GM12873 (cell line): ENCODE measurements around the gene AGR2.

Source experiments
- CTCF ChIP-seq: IDR thresholded peaks from 2 replicates; pipeline ENCODE4 v1.5.1; 2012; ENCODE audit warnings: low read depth, mild to moderate bottlenecking, moderate library complexity, low read length, control low read depth; ENCODE audit not compliant: insufficient read depth; ENCODE audit errors: missing control alignments

AGR2 gene

GRCh38 chr7:16795624-16796023 is 9.2 kb downstream of the AGR2 start:
- TF ChIP-seq CTCF, result no peak

- TF ChIP-seq CTCF, result no peak
Measured at GRCh38 chr7:16794986-16795385, 9.8 kb downstream of the AGR2 start.

- no peak for TF ChIP-seq CTCF
Measured at GRCh38 chr7:16791905-16792698, 12.7 kb downstream of the AGR2 start.

- TF ChIP-seq CTCF, result no peak
Measured at GRCh38 chr7:16791071-16791470, 13.7 kb downstream of the AGR2 start.

GRCh38 chr7:16787127-16787526 is 17.7 kb downstream of the AGR2 start:
- TF ChIP-seq CTCF, result no peak

DNA sequence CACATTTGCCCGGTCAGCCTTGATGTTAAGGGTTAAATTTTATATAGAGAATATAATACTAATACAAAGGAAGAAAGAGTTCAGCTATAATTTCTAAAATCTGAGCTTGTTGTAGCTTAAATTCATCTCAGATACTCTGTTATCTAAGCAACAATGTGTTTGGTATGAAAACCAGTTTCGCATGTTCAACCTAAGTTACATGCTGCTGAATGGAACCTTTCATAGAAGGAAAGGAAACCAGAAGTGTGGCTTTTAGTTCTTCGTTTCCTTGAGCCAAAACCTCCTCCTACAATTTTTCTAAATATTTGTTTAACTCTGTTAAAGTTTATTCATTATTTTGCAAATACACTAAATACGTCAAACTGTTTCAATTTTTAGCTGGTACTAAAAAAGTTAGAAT is 18.5 kb downstream of the AGR2 start:
- TF ChIP-seq CTCF, result no peak

DNA sequence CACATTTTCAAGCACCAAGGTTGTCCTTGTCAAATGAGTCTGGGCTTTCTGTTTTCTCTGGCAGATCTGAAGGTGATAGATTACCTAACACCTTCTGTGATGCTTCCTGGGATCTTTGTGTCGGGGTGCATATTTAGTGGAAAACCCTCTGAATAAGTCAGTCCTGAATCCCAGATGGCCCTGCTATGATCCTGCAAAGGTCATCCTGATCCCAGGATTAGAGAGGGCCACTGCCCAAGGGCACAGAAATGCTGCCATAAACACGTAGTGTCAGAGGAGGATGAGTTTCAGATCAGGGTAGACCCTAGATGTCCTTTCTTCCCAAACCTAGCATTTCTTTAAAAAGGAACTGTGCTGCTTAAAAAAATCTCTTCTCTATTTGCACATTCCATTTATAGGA is 19.0 kb downstream of the AGR2 start:
- TF ChIP-seq CTCF, result no peak
